Mammary epithelial cell (primary cell): ENCODE results near the gene SPARC.

Source experiments
- CTCF ChIP-seq, 2 donors: IDR thresholded peaks in 1 of 2; conservative IDR thresholded peaks in 1 of 2; 2 replicates each; pipeline ENCODE4 v1.5.1; 2011 to 2012; ENCODE audit warnings: inconsistent platforms in 2 of 2, low read length in 2 of 2, mild to moderate bottlenecking in 2 of 2, control low read depth in 1 of 2, low read depth in 1 of 2; ENCODE audit not compliant: insufficient read depth in 1 of 2; ENCODE audit errors: extremely low read depth in 1 of 2
- EZH2 ChIP-seq: IDR thresholded peaks from 2 replicates; pipeline ENCODE4 v1.6.1; 2012; ENCODE audit warnings: low read length, inconsistent platforms, borderline replicate concordance

- TF ChIP-seq CTCF (conservative IDR thresholded peaks at IDR 0.05 in 1 of 2, IDR thresholded peaks at IDR 0.05 in 1 of 2; ENCODE audit: extremely low read depth in 1 of 2, insufficient read depth in 1 of 2, low read depth in 1 of 2, low read length in 2 of 2): no peak
- no peak for TF ChIP-seq EZH2
These were observed 52.8 kb downstream of the SPARC start for GRCh38 chr5:151633892-151634291.
